GM18508 (cell line): Measurements from ENCODE around the gene MPST.

ENCODE experiments used
- ATAC-seq: cut with Tn5 transposase; IDR thresholded peaks from one replicate; pipeline ENCODE4 v1.9.1; 2021; ENCODE audit warnings: moderate number of reproducible peaks; ENCODE audit not compliant: insufficient read depth, unreplicated experiment

MPST gene

GRCh38 chr22:37000676-37001534, 18.6 kb upstream of the MPST start:
- no peak for ATAC-seq

- no peak for ATAC-seq
Measured at GRCh38 chr22:37001826-37002225, 17.7 kb upstream of the MPST start.

GRCh38 chr22:37002633-37003032, 16.9 kb upstream of the MPST start:
- ATAC-seq, result no peak

- ATAC-seq, result no peak
Measured at GRCh38 chr22:37007651-37008050, 11.9 kb upstream of the MPST start.

- no peak for ATAC-seq
Measured at GRCh38 chr22:37008365-37008764, 11.2 kb upstream of the MPST start.

GRCh38 chr22:37009490-37009889, 10.1 kb upstream of the MPST start:
- no peak for ATAC-seq

- ATAC-seq, result no peak
Measured at GRCh38 chr22:37010174-37010573, 9.4 kb upstream of the MPST start.

- no peak for ATAC-seq
Measured at GRCh38 chr22:37010976-37011375, 8.6 kb upstream of the MPST start.

- no peak for ATAC-seq
Measured at GRCh38 chr22:37011472-37011871, 8.1 kb upstream of the MPST start.

GRCh38 chr22:37012262-37012904, 7.2 kb upstream of the MPST start:
- no peak for ATAC-seq

GRCh38 chr22:37012956-37013355, 6.6 kb upstream of the MPST start:
- no peak for ATAC-seq

- no peak for ATAC-seq
Measured at GRCh38 chr22:37014415-37014806, 5.1 kb upstream of the MPST start.

- no peak for ATAC-seq
Measured at GRCh38 chr22:37014835-37015586, 4.5 kb upstream of the MPST start.

- ATAC-seq, result no peak
Measured at GRCh38 chr22:37015587-37015878, 4.0 kb upstream of the MPST start.

GRCh38 chr22:37016134-37016910, 3.2 kb upstream of the MPST start:
- no peak for ATAC-seq

- ATAC-seq, result no peak
Measured at GRCh38 chr22:37017356-37017755, 2.2 kb upstream of the MPST start.

- no peak for ATAC-seq
Measured at GRCh38 chr22:37018086-37018814, 1.3 kb upstream of the MPST start.

GRCh38 chr22:37018815-37019308, 680 bp upstream of the MPST start:
- no peak for ATAC-seq

- ATAC-seq, result no peak
Measured at GRCh38 chr22:37020192-37020479, 594 bp downstream of the MPST start.

GRCh38 chr22:37021041-37021440, 1.5 kb downstream of the MPST start:
- ATAC-seq, result no peak
